Ishikawa (cell line): ENCODE results near the gene CABLES1.
A peak's percentile ranks its signal among the peaks of the same experiment; 100 is the strongest.

Experiments used
- CEBPB ChIP-seq: IDR thresholded peaks from 2 replicates; pipeline ENCODE4 v1.6.1; 2012
- CREB1 ChIP-seq: IDR thresholded peaks from 2 replicates; pipeline ENCODE4 v1.6.1; 2012; ENCODE audit warnings: low read depth
- EGR1 ChIP-seq: IDR thresholded peaks from 2 replicates; pipeline ENCODE4 v1.6.1; 2012
- EP300 ChIP-seq: IDR thresholded peaks from 2 replicates; pipeline ENCODE4 v1.6.1; 2012; ENCODE audit warnings: borderline replicate concordance
- FOXM1 ChIP-seq: IDR thresholded peaks from 2 replicates; pipeline ENCODE4 v1.6.1; 2012; ENCODE audit warnings: low read depth, borderline replicate concordance
- MAX ChIP-seq: IDR thresholded peaks from 2 replicates; pipeline ENCODE4 v1.6.1; 2012
- NFIC ChIP-seq: IDR thresholded peaks from 2 replicates; pipeline ENCODE4 v1.6.1; 2012
- RAD21 ChIP-seq: IDR thresholded peaks from 2 replicates; pipeline ENCODE4 v1.6.1; 2012; ENCODE audit warnings: low read depth
- REST ChIP-seq: IDR thresholded peaks from 2 replicates; pipeline ENCODE4 v1.6.1; 2012; ENCODE audit warnings: low read depth, mild to moderate bottlenecking
- TAF1 ChIP-seq: IDR thresholded peaks from 2 replicates; pipeline ENCODE4 v1.6.1; 2012; ENCODE audit warnings: low read depth, mild to moderate bottlenecking
- TCF12 ChIP-seq: IDR thresholded peaks from 2 replicates; pipeline ENCODE4 v1.6.1; 2012; ENCODE audit warnings: low read depth
- TEAD4 ChIP-seq: IDR thresholded peaks from 2 replicates; pipeline ENCODE4 v1.6.1; 2012
- USF1 ChIP-seq: IDR thresholded peaks from 2 replicates; pipeline ENCODE4 v1.6.1; 2012
- YY1 ChIP-seq: IDR thresholded peaks from 2 replicates; pipeline ENCODE4 v1.6.1; 2012; ENCODE audit warnings: low read depth
- ZBTB7A ChIP-seq: IDR thresholded peaks from 2 replicates; pipeline ENCODE4 v1.6.1; 2012; ENCODE audit warnings: low read depth

Gene CABLES1

GRCh38 chr18:23253630-23254029 lies 118.3 kb downstream of the CABLES1 start:
- TF ChIP-seq EGR1 (no peak), ZBTB7A (no peak), RAD21 (no peak)

GRCh38 chr18:23257137-23257536 lies 121.9 kb downstream of the CABLES1 start:
- no peak for TF ChIP-seq ZBTB7A
- TF ChIP-seq EGR1, result no peak
- no peak for TF ChIP-seq CEBPB

GRCh38 chr18:23257686-23258565 lies 122.6 kb downstream of the CABLES1 start:
- TF ChIP-seq USF1 (no peak), REST (no peak), YY1 (no peak), TCF12 (no peak), FOXM1 (no peak), CEBPB (no peak), EGR1 (no peak), CREB1 (no peak), NFIC (no peak), TAF1 (no peak), ZBTB7A (no peak), RAD21 (no peak), MAX (no peak), EP300 (no peak)

GRCh38 chr18:23258566-23259469 lies 123.5 kb downstream of the CABLES1 start:
- TF ChIP-seq ZBTB7A (no peak), USF1 (no peak)

- TF ChIP-seq CREB1 (no peak), TCF12 (0 out of 2 replicates have a peak, but pooled peaks have one; percentile 34)
Measured at GRCh38 chr18:23259701-23260681, 124.7 kb downstream of the CABLES1 start.

- TF ChIP-seq ZBTB7A (no peak), TCF12 (no peak), EP300 (no peak), TEAD4 (no peak), FOXM1 (no peak), NFIC (no peak), EGR1 (no peak), CEBPB (no peak), YY1 (no peak), REST (no peak), TAF1 (no peak), CREB1 (no peak), RAD21 (no peak), USF1 (no peak), MAX (no peak)
Measured at GRCh38 chr18:23260926-23261590, 125.8 kb downstream of the CABLES1 start.
